WERI-Rb-1 (cell line): ENCODE measurements around the gene MEMO1.
"Not testable (repeated sequence)": the region's sequence is repeated elsewhere in the genome, so short reads cannot be mapped to it uniquely, and the experiment has no call there.

Experiments used
- DNase-seq: peaks from one replicate; pipeline ENCODE4 v3.0.0-alpha.2; 2020
- H3K27ac ChIP-seq: fragments of 250-450 bp; sonication (Bioruptor Pico); 2 replicates; pipeline ENCODE4 v1.5.1; 2020; ENCODE audit warnings: mild to moderate bottlenecking, moderate library complexity
- H3K27me3 ChIP-seq: fragments of 250-450 bp; sonication (Bioruptor Pico); 2 replicates; pipeline ENCODE4 v1.5.1; 2021; ENCODE audit warnings: mild to moderate bottlenecking, low read depth, moderate library complexity; ENCODE audit not compliant: insufficient read depth, severe bottlenecking
- H3K36me3 ChIP-seq: fragments of 250-450 bp; sonication (Bioruptor Pico); 2 replicates; pipeline ENCODE4 v1.5.1; 2020; ENCODE audit warnings: mild to moderate bottlenecking, moderate library complexity
- H3K4me3 ChIP-seq: 2 replicates; pipeline ENCODE4 v1.5.1; 2011; ENCODE audit warnings: low read depth, mild to moderate bottlenecking, control low read depth, low read length
- H3K9me3 ChIP-seq: fragments of 250-450 bp; sonication (Bioruptor Pico); 2 replicates; pipeline ENCODE4 v1.5.1; 2021; ENCODE audit warnings: mild to moderate bottlenecking, moderate library complexity; ENCODE audit not compliant: severe bottlenecking
- CTCF ChIP-seq: IDR thresholded peaks from 2 replicates; pipeline ENCODE4 v1.5.1; 2011; ENCODE audit warnings: low read depth, mild to moderate bottlenecking, control low read depth, inconsistent platforms, low read length

MEMO1 gene

GRCh38 chr2:31969178-31969577, 41.6 kb downstream of the MEMO1 start:
- H3K27me3 ChIP-seq = no peaks in the 10 kb centered on the region
- H3K36me3 ChIP-seq = no peaks in the 10 kb centered on the region
- no peak for DNase-seq
- no peak overlapping the region for H3K4me3 ChIP-seq
- no peak overlapping the region for H3K27ac ChIP-seq
- TF ChIP-seq CTCF = no peak
- H3K9me3 ChIP-seq = no peaks in the 10 kb centered on the region

GRCh38 chr2:31967790-31968189, 43.0 kb downstream of the MEMO1 start:
- no peak for DNase-seq
- Histone ChIP-seq H3K9me3 (no peaks in the 10 kb centered on the region), H3K4me3 (no peak overlapping the region), H3K27ac (no peak overlapping the region), H3K27me3 (no peaks in the 10 kb centered on the region), H3K36me3 (no peaks in the 10 kb centered on the region)
- TF ChIP-seq CTCF = no peak

DNA sequence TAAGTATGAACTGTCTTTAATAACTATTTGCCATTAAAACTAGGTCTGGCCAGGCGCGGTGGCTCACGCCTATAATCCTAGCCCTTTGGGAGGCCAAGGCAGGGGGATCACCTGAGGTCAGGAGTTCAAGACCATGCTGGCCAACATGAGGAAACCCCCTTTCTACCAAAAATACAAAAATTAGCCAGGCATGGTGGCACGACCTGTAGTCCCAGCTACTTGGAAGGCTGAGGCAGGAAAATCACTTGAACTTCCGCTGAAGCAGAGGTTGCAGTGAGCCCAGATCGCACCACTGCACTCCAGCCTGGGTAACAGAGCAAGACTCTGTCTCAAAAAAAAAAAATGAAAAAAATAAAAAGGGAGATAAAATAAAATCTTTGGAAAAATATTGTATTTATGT, 44.4 kb downstream of the MEMO1 start:
- H3K27ac ChIP-seq, H3K27me3 ChIP-seq, H3K36me3 ChIP-seq, DNase-seq, H3K4me3 ChIP-seq, H3K9me3 ChIP-seq: not testable (repeated sequence)

DNA sequence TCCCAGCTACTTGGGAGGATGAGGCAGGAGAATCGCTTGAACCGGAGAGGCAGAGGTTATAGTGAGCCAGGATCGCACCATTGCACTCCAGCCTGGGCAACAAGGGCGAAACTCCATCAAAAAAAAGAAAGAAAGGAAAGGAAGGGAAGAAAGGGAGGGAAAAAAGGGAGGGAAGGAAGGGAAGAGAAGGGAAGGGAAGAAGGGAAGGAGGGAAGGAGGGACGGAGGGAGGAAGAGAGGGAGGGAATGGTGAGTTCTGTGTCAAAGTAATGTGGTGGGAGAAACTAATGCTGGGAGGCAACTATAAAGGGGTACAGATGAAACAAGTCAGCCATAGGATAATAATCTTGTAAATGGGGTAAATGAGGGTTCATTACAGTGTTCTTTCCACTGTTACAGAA, 45.7 kb downstream of the MEMO1 start:
- Histone ChIP-seq H3K36me3 (no peaks in the 10 kb centered on the region), H3K27me3 (no peaks in the 10 kb centered on the region), H3K9me3 (no peaks in the 10 kb centered on the region), H3K4me3 (no peak overlapping the region), H3K27ac (no peak overlapping the region)
- no peak for TF ChIP-seq CTCF
- DNase-seq = no peak

- no peak overlapping the region for H3K4me3 ChIP-seq
- no peak for TF ChIP-seq CTCF
- no peaks in the 10 kb centered on the region for H3K9me3 ChIP-seq
- no peaks in the 10 kb centered on the region for H3K36me3 ChIP-seq
- DNase-seq = no peak
- H3K27ac ChIP-seq = no peak overlapping the region
- H3K27me3 ChIP-seq = no peaks in the 10 kb centered on the region
Measured at GRCh38 chr2:31962757-31963361, 47.9 kb downstream of the MEMO1 start.

DNA sequence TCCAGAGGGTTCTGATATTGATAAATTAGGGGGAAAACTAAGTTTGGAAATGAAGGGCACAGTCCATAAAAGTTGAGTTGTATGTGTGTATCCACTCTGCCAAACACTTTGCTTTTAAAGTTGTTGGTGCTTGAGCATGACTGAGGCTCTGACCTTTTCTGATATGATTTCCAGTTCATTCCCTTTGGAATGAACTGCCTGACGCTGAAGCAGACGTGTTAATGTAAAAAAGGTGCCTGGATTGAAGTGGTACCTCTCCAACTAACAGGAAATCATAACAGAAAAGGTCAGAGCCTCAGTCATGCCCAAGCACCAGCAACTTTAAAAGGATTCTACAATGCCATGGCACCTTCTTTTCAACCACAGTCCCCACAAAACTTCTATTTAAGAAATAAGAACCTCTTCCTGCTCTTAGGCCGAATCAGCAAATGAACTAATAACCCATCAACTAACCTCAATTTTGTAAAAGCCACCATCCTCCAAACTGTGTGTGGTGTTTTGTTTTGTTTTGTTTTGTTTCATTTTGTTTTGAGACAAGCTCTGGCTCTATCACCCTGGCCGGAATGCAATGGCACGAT, 52.6 kb downstream of the MEMO1 start:
- DNase-seq = no peak
- Histone ChIP-seq H3K9me3 (no peaks in the 10 kb centered on the region), H3K27me3 (no peaks in the 10 kb centered on the region), H3K36me3 (peaks cover 4% of the 10 kb centered on the region), H3K4me3 (no peak overlapping the region), H3K27ac (no peak overlapping the region)
- TF ChIP-seq CTCF = no peak
